ENCODE data around the gene PM20D1.

Gene PM20D1

DNA sequence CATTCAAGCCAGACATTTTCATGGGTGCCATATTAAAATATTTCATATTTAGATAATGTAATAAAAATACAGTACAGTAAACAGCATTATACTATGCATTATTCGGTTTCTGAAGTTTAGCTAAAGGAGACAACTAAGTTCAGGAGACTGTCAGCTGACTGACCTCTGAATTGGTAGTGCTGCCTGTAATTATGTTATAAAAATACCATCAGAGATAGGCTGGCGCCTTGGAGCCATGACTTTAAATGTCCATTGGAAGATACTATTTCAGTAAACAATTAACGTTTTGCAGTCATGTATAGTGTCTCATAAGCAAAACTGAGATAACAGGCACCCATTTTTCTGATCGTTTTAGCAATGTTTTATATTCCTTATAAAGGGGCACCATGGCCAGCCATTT, 63.3 kb downstream of the PM20D1 start:
- TF ChIP-seq POLR2A (IDR thresholded peaks at IDR 0.05; ENCODE audit: low read length): no peak
- no peak for TF ChIP-seq GATA1 (IDR thresholded peaks at IDR 0.05; ENCODE audit: low read depth, low read length)
- no peak for DNase-seq

- no peak for DNase-seq
- TF ChIP-seq GATA1 (IDR thresholded peaks at IDR 0.05; ENCODE audit: low read depth, low read length) (no peak), POLR2A (IDR thresholded peaks at IDR 0.05; ENCODE audit: low read length) (no peak)
These were observed 64.5 kb downstream of the PM20D1 start for GRCh38 chr1:205785446-205785845.

DNA sequence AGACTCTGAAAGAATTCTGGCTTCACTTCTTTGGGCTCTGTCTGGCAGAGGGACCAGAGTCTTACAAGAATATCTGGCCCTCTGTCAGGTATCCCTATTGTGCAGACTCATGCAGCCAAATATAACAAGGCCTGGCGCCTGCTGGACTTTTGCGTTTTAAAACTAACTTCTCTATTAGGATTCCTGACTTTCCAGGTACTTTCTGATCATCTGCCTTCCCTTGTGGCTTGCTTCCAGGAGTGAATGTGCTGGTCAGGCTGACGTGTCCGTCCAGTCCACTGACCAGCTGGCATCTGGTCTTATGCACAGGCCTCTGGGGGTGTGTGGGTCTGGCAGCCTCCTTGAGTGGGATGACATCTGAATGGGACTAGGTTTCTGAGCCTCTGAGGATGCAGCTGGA, 66.0 kb downstream of the PM20D1 start:
- TF ChIP-seq POLR2A (IDR thresholded peaks at IDR 0.05; ENCODE audit: low read length): no peak
- TF ChIP-seq GATA1 (IDR thresholded peaks at IDR 0.05; ENCODE audit: low read depth, low read length): no peak
- DNase-seq: no peak

- DNase-seq: no peak
- TF ChIP-seq GATA1 (IDR thresholded peaks at IDR 0.05; ENCODE audit: low read depth, low read length): no peak
- TF ChIP-seq POLR2A (IDR thresholded peaks at IDR 0.05; ENCODE audit: low read length): no peak
These were observed 66.5 kb downstream of the PM20D1 start for GRCh38 chr1:205783433-205783795.

- DNase-seq: no peak
- TF ChIP-seq GATA1 (IDR thresholded peaks at IDR 0.05; ENCODE audit: low read depth, low read length): no peak
- TF ChIP-seq POLR2A (IDR thresholded peaks at IDR 0.05; ENCODE audit: low read length): no peak
These were observed 67.1 kb downstream of the PM20D1 start for GRCh38 chr1:205782627-205783432.

GRCh38 chr1:205780335-205780734, 69.6 kb downstream of the PM20D1 start:
- TF ChIP-seq GATA1 (IDR thresholded peaks at IDR 0.05; ENCODE audit: low read depth, low read length) (no peak), POLR2A (IDR thresholded peaks at IDR 0.05; ENCODE audit: low read length) (no peak)
- DNase-seq: no peak

Measured in erythroblast (primary cell).